OCI-LY7 (cell line): ENCODE results near the gene CXorf38. TPM values are rescaled to one million over a fixed set of nuclear protein-coding genes. Genes with fewer than 3 reads are reported as not detected.

Source experiments
- BruUV-seq: library from RNA; stranded (reverse); fragments of 400-500 nt; replicated peaks from 2 replicates; lab custom pipeline; 2021; lab: Mats Ljungman, UMichigan
- CTCF ChIA-PET: fragments of 300-600 bp; sonication (Branson Sonifier 250); formaldehyde crosslinking; loops from one replicate; lab custom pipeline; 2022; ENCODE audit warnings: antibody characterized with exemption; ENCODE audit not compliant: unreplicated experiment; lab: Charles Lee
- POLR2A ChIA-PET: fragments of 300-600 bp; sonication (Branson Sonifier 250); formaldehyde crosslinking; loops from one replicate; lab custom pipeline; 2022; ENCODE audit warnings: antibody characterized with exemption; lab: Charles Lee
- DNase-seq: peaks from one replicate; pipeline ENCODE4 v3.0.0-alpha.2; 2015; ENCODE audit warnings: low spot score
- H2AFZ ChIP-seq: fragments of 200-600 bp; sonication (generic), shearing (Covaris generic); 2 replicates; pipeline ENCODE4 v1.6.1; 2014; ENCODE audit warnings: mild to moderate bottlenecking, antibody characterized with exemption, low read length, moderate library complexity
- H3K27ac ChIP-seq: fragments of 200-600 bp; sonication (generic); 2 replicates; pipeline ENCODE4 v1.5.1; 2014; ENCODE audit warnings: mixed run types, low read depth, mild to moderate bottlenecking, moderate library complexity, low read length, inconsistent platforms; ENCODE audit not compliant: poor library complexity, severe bottlenecking
- H3K36me3 ChIP-seq: fragments of 200-600 bp; sonication (generic); 2 replicates; pipeline ENCODE4 v1.6.1; 2014; ENCODE audit warnings: mild to moderate bottlenecking, antibody characterized with exemption, low read length, moderate library complexity, mixed read lengths; ENCODE audit not compliant: insufficient read depth
- H3K4me1 ChIP-seq: fragments of 200-600 bp; sonication (generic); 2 replicates; pipeline ENCODE4 v1.5.1; 2014; ENCODE audit warnings: mild to moderate bottlenecking, low read length; ENCODE audit not compliant: insufficient read depth, poor library complexity, severe bottlenecking
- H3K4me2 ChIP-seq: fragments of 200-600 bp; sonication (generic); 2 replicates; pipeline ENCODE4 v1.6.1; 2014; ENCODE audit warnings: mild to moderate bottlenecking, low read length
- H3K4me3 ChIP-seq: fragments of 200-600 bp; sonication (generic); 2 replicates; pipeline ENCODE4 v1.5.1; 2014; ENCODE audit warnings: mild to moderate bottlenecking, low read depth, low read length; ENCODE audit not compliant: poor library complexity, severe bottlenecking
- H3K79me2 ChIP-seq: fragments of 200-600 bp; sonication (generic); 2 replicates; pipeline ENCODE4 v1.6.1; 2016; ENCODE audit warnings: low read depth, mild to moderate bottlenecking, low read length, moderate library complexity, mixed read lengths; ENCODE audit not compliant: insufficient read depth
- H3K9me2 ChIP-seq: fragments of 200-600 bp; sonication (generic); 2 replicates; pipeline ENCODE4 v1.6.1; 2016; ENCODE audit warnings: mild to moderate bottlenecking, low read length, mixed read lengths; ENCODE audit not compliant: insufficient read depth
- H3K9me3 ChIP-seq: fragments of 200-600 bp; sonication (generic); 2 replicates; pipeline ENCODE4 v1.6.1; 2014; ENCODE audit warnings: mild to moderate bottlenecking, mixed run types, low read length, mixed read lengths
- H4K20me1 ChIP-seq: fragments of 200-600 bp; sonication (generic); 2 replicates; pipeline ENCODE4 v1.6.1; 2014; ENCODE audit warnings: mild to moderate bottlenecking, antibody characterized with exemption, low read length, moderate library complexity, mixed read lengths; ENCODE audit not compliant: insufficient read depth
- EZH2phosphoT487 ChIP-seq: fragments of 200-600 bp; sonication (generic); IDR thresholded peaks from 2 replicates; pipeline ENCODE4 v1.6.1; 2018; ENCODE audit warnings: low read depth, borderline replicate concordance, mild to moderate bottlenecking, mixed run types, antibody characterized with exemption, low read length, moderate library complexity, mixed read lengths
- intact Hi-C: fragments of 100-400 bp; cut with micrococcal nuclease; formaldehyde crosslinking; loops from one replicate; pipeline ENCODE4 v1.10.0; 2022; ENCODE audit not compliant: unreplicated experiment
- total RNA-seq, 2 experiments: library from RNA; depleted of rRNA in 1 of 2; stranded (reverse); fragments of >200 nt in 1 of 2; shearing (Covaris generic) in 1 of 2; gene quantifications; 2 replicates each; pipeline ENCODE4 v1.2.3, GENCODE V29; 2014 to 2022
- TF ChIP-seq, protein P1 (sequence below): fragments of 200-600 bp; sonication (generic); conservative IDR thresholded peaks from 2 replicates; pipeline ENCODE4 v1.5.1; 2014; ENCODE audit warnings: mild to moderate bottlenecking, antibody characterized with exemption, low read length, moderate library complexity, mixed read lengths

Gene CXorf38
- total RNA-seq, 2 experiments from 2014 or later: 12.9 to 15.9 TPM

- no TSS peak for BruUV-seq
- H3K4me2 ChIP-seq: no peak overlapping the region
- intact Hi-C loops: no loop called here
- no peak for TF ChIP-seq EZH2phosphoT487
- TF ChIP-seq, protein P1, sequence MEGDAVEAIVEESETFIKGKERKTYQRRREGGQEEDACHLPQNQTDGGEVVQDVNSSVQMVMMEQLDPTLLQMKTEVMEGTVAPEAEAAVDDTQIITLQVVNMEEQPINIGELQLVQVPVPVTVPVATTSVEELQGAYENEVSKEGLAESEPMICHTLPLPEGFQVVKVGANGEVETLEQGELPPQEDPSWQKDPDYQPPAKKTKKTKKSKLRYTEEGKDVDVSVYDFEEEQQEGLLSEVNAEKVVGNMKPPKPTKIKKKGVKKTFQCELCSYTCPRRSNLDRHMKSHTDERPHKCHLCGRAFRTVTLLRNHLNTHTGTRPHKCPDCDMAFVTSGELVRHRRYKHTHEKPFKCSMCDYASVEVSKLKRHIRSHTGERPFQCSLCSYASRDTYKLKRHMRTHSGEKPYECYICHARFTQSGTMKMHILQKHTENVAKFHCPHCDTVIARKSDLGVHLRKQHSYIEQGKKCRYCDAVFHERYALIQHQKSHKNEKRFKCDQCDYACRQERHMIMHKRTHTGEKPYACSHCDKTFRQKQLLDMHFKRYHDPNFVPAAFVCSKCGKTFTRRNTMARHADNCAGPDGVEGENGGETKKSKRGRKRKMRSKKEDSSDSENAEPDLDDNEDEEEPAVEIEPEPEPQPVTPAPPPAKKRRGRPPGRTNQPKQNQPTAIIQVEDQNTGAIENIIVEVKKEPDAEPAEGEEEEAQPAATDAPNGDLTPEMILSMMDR: no peak
- H3K4me3 ChIP-seq: no peak overlapping the region
- no peaks in the 10 kb centered on the region for H3K36me3 ChIP-seq
- ChIA-PET CTCF (no interaction called here), POLR2A (no interaction called here)
- H3K9me3 ChIP-seq: no peaks in the 10 kb centered on the region
- no peak for DNase-seq
- H4K20me1 ChIP-seq: peaks cover 8% of the 10 kb centered on the region
- H3K4me1 ChIP-seq: peaks cover 11% of the 10 kb centered on the region
- H3K9me2 ChIP-seq: no peaks in the 10 kb centered on the region
- H3K27ac ChIP-seq: no peak overlapping the region
- H3K79me2 ChIP-seq: peaks cover 24% of the 10 kb centered on the region; the same call in 1 of the 2 replicates
- no peak overlapping the region; the same call in 1 of the 2 replicates for H2AFZ ChIP-seq
These were observed 68.2 kb downstream of the CXorf38 start for GRCh38 chrX:40579141-40579540.

GRCh38 chrX:40578039-40578695 is 69.2 kb downstream of the CXorf38 start:
- Histone ChIP-seq H3K27ac (no peak overlapping the region), H4K20me1 (peaks cover 8% of the 10 kb centered on the region), H3K36me3 (no peaks in the 10 kb centered on the region), H3K4me3 (no peak overlapping the region), H3K79me2 (peaks cover 20% of the 10 kb centered on the region; the same call in 1 of the 2 replicates), H3K9me3 (no peaks in the 10 kb centered on the region), H2AFZ (no peak overlapping the region), H3K9me2 (no peaks in the 10 kb centered on the region), H3K4me1 (peaks cover 11% of the 10 kb centered on the region), H3K4me2 (no peak overlapping the region)
- intact Hi-C loops: no loop called here
- no peak for TF ChIP-seq EZH2phosphoT487
- TF ChIP-seq, protein P1: no peak
- ChIA-PET POLR2A (interaction anchor here (0.6 to 0.7 kb wide), 2 partner anchors 762 to 1076 kb away, joined by 5 to 8 read pairs; no protein-coding TSS in a partner anchor), CTCF (no interaction called here)
- no peak for DNase-seq
- BruUV-seq: no TSS peak

Other genes starting within 250 kb of the CXorf38 start
- gene ATP6AP2, start 66.6 kb downstream of the CXorf38 start, total RNA-seq (2014; rRNA removed; shearing (Covaris generic)): 20.6 and 28.2 TPM in 2 replicates
- gene ATP6AP2, start 66.6 kb downstream of the CXorf38 start, total RNA-seq (2022): 34.9 and 40.4 TPM in 2 replicates
- not detected in 2 replicates for gene MPC1L, start 24.1 kb downstream of the CXorf38 start, total RNA-seq (2014; rRNA removed; shearing (Covaris generic))
- gene MPC1L, start 24.1 kb downstream of the CXorf38 start, total RNA-seq (2022): not detected in 2 replicates
- gene MED14, start 88.0 kb upstream of the CXorf38 start, total RNA-seq (2014; rRNA removed; shearing (Covaris generic)): 28.1 and 39.4 TPM in 2 replicates
- gene MED14, start 88.0 kb upstream of the CXorf38 start, total RNA-seq (2022): 57.0 and 73.8 TPM in 2 replicates